Stimulated activated CD4-positive, alpha-beta T cell treated with anti-CD3 and anti-CD28 coated beads, TNF-alpha, amount 100 ng/mL, for 48 hours (primary cell): ENCODE data around the gene GPSM1.

ENCODE experiments used
- DNase-seq, 3 donors: peaks; one replicate each; pipeline ENCODE4 v3.0.0-alpha.2; 2020; ENCODE audit warnings: low read depth in 3 of 3

GPSM1 gene

DNA sequence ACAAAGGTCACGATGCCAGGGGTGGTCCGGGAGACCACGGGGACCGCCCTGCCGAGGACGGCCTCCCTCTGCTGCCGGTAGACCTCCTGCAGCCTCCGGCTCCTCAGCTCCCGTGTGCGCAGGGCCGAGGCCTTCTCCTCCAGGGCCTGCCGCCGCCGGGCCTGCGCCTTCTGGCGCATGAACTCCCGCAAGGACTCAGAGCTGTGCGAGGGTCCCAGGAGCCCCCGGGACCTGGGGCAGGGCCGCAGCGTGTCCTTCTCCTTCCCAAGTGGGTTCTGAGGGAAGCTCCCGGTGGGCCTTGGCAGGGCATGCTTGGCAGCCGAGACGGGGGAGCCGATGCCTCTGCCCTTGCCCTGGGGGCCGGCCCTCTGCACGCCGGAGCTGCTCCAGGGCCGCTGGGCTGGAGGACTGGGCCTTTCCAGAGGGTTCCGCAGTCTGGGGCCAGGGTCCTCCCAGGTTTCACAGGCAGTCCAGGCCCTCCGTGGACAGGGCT, 36.8 kb upstream of the GPSM1 start:
- DNase-seq, result no peak

DNA sequence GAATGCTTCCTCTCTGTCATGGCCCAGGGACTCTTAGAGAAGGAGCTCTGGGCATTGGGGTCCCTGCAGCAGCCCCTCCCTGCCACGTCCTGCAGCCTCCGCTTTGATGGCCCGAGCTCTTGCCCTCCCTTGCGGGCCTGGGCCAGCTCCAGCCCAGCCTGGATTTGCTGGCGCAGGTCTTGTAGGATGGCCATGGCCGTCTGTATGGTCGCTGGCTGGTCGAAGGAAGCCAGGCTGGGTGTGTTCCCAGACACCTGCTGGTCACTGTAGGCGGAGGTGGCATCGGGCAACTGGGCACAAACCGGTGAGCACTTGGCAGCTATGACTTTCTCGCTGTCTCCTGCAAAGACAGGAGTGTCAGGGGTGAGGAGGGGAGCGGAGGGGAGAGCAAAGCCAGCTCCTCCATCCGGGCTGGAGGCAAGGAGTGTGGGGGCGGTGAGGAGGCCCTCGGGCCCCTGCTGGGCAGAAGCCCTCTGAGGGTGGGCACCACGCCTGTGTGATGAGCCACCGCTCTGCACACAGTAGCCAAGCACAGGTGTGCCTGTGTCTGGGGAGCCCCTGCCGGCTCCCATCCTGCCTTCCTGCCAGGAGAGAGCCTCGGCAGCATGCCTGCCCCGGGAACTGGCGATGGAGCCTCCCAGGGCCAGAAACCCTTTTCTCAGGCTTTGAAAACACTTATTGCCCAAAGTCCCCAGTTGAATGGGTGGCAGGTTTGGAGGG, 35.9 kb upstream of the GPSM1 start:
- DNase-seq, result no peak

DNA sequence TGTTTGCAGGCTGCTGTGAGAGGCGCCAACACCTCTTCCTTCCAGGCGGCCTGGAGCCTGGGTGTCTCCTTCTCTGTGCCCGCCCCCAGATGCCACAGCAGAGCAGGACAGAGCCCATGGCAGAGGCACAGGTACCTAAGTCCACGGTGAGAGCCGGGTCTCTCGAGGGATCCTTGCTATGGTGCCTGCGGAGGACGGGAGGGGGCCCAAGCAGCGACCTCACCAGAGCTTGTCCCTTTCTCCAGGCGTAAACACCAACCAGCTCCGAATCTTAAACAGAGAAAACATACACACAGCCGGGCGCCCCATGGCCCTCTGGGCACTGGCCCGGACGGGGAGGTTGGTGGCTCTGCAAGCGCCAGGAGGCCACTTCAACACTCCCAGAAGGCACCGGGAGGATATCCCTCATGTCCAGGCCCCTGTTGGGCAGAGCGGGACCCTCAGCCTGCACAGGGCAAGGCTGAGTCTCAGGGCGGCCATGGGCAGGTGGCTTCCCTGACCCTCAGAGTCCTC, 35.3 kb upstream of the GPSM1 start:
- no peak for DNase-seq

DNA sequence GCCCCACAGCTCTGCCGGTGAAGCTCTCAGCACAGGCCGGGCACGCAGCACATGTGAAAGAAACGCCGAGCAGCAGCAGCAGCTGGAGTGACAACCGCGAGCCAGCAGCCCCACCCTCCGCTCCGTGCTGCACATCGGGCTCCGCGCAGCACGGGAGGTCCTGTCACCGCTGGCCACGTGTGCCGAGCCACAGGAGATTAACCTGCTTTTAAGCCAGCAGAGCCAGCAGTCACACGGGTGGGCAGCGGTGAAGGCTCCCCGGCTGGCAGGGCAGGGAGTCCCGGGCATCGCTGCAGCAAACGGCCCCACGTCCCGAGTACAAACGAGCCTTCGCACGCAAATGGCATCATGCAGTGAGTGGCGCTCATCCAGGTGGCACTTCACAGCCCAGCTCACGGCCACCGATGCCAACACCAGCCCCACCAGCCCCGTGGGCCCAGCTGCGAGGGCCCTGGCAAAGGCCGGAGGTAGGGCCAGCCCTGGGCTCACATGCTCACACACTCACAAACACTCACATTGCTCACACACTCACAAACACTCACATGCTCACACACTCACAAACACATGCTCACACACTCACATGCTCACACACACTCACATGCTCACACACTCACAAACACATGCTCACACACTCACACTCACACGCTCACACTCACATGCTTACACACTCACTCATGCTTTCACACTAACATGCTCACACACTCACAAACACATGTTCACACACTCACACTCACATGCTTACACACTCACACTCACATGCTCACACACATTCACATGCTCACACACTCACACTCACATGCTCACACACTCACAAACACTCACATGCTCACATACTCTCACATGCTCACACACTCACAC, 34.5 kb upstream of the GPSM1 start:
- DNase-seq, result no peak

DNA sequence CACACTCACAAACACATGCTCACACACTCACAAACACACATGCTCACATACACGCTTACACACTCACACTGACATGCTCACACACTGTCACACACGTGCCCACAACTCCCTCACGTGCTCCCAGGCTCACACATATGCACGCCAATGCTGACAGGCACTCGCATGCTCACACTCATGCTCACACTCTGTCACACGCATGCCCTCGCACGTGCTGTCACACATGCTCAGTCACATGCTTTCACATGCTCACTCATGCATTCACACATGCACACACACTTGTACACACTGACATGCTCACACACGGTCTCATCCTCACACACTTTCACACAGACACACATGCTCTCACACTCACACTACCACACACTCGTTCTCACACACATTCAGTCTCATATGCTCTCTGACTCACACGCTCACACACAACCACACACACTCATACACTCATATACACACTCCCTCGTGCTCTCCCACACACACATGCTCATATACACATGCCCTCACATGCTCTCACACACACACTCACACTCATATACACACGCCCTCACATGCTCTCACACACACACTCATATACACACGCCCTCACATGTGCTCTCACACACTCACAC, 33.8 kb upstream of the GPSM1 start:
- no peak for DNase-seq

DNA sequence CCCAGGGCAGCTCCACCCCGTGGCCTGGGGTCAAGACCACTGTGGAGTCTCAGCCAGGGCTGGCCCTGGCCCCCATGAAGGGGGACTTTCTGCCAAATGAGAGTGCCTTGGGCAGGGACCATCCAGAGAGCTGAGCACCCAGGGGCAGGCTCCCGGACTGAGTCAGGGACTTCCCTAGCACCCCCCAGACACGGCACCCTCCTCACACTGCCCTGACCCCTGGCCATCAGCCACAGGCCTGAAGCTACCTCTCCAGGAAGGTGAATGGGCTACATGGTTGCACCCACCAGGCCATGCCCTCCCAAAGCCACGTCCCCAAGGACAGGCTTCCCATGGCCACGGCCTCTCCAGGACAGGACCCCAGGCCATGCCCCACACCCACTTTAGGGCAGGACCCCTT, 32.9 kb upstream of the GPSM1 start:
- DNase-seq, result no peak

DNA sequence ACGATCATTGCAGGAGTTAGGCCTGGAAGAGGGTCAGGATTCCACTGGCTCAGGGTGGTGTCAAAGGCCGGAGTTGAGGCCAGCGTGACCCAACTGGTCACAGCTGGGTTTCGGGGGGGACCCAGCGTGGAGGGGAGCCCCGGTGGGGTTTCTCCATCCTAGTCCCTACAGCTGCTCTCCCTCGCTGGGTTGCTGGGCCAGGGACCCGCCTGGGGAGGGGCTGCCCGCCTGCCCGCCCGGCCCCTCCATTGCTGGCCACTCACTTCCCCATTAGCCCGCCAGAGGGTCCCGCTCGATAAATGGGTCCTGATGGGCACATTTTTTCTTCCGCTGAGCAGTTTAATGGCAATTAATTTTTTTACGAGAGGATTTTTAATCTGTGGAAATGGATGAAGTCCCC, 32.3 kb upstream of the GPSM1 start:
- DNase-seq, result no peak

DNA sequence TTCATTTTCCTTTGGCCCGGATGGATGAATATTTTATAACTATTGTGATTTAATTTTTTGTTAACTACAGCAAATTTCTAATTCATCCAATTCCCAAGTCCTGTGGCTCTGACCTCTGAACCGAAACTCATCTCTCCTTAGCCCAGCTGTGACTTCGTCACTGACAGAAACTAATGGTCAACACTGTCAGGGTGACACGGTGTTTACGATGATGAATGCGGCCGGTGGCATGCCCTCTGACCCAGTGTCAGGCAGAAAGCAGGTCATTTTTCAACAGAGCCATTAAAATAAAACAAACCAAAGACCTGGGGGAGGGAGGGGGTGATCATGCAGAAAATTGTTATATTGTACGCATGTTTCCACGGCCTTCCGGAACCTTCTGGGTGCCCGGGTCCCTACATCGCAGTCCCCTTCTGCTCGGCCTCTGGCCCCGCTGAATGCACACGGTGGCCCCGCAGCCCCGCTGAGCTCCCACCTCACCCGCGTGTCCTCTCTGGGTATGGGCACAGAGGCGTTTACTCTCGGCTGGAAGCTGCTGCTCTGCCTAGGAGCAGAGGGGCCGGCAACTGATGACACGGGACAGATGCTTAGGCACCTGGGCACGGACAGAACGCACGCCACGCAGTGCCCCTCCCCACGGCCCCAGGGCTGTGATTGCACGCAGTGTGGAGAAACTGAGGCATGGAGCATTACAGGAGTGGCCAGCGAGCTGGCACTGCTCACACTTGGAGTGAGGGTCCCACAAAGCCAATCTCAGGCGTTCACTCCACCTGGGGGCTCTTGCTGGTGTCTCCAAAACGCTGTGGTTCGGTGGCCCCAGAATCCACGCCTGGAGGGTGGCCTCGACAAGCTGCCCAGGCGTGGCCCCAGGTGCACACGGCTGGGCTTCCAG, 31.6 kb upstream of the GPSM1 start:
- DNase-seq, result no peak

DNA sequence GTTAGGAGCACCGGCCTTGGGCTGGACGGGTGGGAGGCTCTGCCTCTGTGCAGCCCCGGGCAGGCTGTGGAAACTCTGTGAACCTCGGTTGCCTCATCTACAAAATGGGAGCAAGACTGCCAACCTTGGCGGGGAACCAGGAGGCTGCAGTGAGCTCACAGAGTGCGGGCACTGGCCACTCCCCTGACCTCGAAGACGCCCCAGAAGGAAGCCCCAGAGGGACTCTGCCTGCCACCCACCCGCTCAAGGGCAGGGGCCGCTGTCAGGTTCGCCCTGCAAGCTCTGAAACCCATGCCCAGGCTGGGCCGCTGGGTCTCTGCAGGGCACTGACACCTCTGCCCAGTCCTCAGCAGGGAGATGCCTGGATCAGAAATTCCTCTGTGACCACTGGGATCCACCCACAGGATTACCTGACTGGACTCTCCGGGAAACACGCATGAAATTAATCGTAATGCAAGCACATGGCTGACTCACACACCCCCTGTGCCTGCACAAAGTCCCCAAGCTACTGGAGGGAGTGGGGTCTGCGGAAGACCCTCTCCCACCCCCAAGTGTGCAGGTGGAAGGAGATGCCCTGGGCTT, 30.8 kb upstream of the GPSM1 start:
- no peak for DNase-seq

DNA sequence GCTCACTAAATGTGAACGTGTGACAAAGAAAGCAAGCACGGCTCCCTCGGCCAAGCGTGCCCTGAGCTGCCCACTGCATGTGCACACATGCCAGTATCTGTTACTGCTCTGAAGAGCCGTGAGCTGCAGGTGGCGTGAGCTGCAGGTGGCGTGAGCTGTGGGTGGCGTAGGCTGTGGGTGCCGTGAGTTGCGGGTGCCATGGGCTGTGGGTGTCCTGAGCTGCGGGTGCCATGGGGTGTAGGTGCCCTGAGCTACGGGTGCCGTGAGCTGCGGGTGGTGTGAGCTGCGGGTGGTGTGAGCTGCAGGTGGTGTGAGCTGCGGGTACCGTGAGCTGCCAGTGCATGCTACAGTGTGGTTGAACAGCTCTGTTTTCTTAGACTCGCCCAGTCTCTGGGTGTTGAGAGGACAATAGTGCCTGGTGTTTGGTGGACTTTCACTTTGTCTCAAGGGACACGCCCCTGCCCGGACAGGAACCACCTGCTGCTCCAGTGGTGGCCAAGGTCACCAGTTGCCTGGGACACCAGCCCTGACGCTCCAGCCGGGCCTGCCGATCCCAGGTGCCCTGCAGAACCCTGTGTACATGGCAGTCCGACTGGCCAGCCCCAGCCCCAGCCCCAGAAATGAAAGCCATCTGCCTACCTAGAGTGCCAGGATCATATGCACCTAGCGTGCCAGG, 30.2 kb upstream of the GPSM1 start:
- no peak for DNase-seq

DNA sequence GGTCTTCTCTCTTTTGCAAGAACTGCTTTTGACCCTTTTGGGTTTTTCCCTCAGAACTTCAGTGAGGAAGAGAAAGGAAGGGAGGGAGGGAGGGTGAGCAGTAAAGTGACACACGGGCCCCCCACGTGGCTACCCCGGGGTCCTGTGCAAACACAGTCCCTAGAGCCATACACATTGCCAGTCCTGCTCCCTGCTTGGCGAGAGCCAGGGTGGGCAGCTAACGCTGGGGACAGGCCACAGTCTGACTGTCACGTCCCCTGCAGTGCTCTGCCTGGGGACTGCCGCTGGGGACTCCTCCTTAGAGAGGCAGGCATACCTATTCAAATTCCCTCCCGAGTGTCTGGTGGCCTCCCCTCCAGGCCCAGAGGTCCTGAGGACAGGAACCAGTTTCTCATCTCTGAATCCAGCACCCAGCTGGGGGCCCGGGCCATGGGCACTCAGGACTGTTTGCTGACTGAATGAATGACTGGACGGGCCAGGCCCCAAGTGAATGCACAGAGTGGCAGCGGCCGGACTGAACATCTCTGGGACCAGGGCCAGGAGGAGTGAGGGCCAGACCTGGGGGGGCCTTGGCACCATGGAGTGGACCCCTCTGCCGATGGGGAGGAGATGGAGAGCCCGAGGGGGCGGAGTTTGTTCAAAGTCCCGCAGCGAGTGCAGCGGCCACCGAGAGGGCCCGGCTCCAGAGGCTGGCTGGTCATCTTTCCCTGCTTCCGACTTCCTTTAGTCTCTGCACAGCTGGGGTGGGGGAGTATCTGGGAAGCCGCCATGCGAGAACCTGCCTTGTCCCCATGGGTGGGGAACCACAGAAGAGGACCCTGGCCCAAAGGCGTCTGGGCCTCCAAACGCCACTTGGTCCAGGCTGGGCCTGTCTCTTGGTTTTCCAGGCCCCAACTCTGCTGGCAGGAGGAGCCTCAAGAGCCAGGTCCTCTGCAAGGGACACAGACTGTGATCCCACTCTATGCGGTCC, 29.3 kb upstream of the GPSM1 start:
- DNase-seq, result no peak

DNA sequence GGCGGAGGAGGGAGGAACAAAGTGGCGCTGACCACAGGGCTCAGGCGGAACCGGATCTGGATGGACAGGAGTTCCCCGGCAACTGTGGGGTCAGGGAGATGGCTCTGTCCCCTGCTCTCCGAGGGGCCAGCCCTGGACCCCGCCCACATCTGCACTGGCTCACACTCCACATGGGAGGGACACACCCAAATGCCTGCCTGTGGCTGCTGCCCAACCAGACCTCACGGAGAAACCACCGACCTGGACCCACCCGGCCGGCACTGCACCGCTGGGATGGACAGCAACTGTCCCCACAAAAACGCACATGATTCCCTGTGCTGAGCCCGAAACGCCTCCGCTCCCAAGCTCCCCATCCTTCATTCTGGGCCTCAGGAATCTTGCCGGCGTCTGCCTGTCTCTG, 28.2 kb upstream of the GPSM1 start:
- DNase-seq, result no peak

DNA sequence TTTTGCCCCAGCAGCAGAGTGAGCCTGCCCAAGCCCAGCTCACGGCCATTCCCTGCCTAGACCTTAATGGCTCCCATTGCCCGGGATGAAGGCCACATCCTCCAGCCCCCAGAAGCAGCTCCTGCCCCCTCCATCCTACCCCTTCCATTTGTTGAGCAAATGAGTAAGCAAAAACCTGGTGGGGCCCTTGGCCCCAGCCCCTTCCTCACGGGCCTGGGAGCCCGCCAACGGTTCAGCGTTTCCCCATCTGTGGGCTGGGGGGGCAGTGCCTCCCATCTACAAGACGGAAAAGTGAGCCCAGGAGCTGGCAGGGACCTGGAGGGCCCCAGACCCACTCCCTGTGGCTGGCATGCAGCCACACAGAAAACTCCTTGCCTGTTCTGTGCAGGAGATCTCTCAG, 27.8 kb upstream of the GPSM1 start:
- DNase-seq, result no peak

DNA sequence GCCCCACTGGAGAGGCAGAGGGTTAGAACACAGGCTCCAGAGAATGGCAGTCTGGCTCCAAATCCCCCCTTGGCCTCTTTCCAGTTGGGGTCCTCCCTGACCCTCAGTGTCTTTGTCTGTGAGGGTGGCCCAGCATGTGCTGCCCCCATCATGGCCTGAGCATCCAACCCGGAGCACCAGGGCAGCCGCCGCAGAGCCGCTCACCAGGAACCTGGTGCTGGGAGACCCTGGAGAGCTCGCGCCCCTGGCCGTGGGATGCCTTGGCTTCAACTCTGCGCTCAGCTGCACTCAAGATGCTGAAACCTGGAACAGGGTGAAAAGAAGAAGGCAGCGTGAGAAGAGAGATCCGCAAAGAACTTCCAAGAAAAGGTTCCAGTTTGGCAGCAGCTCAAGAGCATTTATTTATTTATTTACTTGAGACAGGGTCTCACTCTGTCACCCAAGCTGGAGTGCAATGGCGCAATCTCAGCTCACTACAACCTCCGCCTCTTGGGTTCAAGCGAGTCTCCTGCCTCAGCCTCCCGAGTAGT, 27.3 kb upstream of the GPSM1 start:
- DNase-seq, result no peak

DNA sequence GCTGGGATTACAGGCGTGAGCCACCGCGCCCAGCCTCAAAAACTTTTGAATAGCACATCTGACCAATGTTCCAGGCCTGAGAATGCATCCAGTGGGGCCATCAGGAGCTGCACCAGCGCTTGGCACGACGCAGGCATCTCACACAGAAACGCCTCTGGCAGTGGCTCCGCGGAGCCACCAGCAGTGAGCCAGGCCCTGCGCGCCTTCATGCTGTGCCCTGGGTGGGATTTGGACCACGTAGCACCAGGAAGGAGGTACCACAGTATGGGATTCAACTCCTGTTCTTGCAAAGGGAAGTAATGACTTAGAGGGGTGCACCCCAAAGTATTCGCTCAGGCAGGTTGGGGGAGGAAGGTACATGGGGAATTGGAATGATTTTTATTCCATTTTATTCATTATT, 26.5 kb upstream of the GPSM1 start:
- DNase-seq, result no peak

DNA sequence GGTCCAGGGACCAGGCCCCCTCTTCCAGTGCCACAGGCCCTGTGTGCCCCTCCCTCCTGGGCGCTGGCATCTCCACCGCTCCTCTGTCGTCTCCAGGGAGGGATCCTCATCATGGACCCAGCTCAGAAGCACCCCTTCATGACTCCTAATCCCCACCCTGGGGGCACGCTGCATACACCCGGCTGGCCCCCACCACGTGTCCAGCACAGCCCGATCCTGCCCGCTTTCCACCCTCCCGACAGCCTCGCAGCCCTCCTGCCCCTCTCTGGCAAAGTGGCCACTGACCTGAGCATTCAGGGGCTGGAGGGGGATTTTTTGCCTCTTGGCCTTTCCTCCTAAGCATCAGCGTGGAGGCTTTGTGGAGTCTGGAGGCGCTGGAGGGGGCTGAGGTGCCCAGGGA, 24.8 kb upstream of the GPSM1 start:
- no peak for DNase-seq

DNA sequence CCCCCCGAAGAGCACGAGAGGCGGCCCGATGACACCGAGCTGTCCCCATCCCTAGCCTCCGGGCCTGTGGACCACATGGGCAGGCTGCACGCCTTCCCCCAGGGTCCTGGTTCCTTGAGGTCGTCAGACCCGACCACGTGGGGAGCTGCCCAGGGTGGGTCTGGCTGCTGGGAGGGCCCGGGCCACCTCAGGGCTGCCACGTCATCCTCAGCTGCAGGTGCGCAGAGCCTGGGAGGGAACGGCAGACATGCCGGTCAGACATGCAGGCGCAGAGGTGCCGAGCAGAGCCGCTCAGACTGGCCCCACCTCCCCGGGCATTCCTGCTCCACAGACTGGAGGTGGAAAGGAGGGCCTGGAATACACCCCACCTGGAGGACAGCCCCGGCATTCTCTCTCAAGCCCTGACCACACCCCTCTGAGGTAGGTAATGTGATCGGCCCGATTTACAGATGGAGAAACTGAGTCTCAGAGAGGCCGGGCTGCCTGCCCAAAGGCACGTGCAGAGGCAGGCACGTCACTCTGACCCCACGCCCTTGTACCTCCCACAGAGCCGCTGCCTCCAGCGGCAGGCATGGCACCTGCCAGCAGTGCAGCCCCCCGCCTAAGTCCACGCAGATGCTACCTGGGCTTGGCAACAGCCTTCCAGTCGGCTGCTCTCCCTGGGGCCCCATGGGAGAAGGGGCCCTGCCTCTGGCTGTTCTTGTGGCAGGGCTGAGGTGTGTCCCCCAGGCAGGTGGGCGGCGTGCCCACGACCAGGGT, 24.1 kb upstream of the GPSM1 start:
- no peak for DNase-seq

DNA sequence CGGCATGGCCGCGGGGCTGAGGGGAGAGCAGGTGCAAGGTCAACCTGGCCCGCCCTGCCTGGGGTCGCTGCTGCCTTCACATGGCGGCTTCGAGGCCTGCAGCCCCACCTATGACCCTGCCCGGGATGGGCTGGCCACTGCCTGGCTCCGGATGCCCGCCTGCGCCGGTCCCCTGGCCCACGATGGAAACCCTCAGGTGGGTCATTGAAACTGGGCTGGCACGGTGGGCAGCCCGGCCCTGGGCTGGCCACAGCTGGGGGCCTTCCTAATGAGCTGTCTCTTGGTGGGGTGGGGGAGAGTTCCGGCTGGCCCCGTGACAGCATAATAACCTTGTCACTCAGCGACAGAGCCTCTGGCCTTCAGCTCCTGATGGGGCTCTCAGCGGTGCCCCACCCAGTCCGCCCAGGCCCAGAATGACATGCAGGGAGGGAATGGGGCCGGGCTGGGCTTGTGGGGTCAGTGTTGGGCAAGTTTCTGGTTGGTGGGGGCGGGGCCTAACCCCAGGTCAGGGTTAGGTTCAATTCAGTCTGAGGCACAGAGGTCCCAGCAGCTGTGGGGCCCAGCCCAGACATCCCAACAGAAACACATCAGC, 23.4 kb upstream of the GPSM1 start, which contains the start of gene CCDC187:
Gene CCDC187, minus strand, starts transcription at position 270 of the 592 bp plus-strand sequence. Its CDS starts 264 bp downstream, at position 6.
- DNase-seq, result no peak
